BLaER1 treated with 17β-estradiol and CSF1 and Interleukin-3, amounts not matched to agents 10 nM and 100 nM (cell line): ENCODE results near the gene RHNO1.

ENCODE experiments used
- H3K27ac ChIP-seq, 11 experiments: shearing (Covaris generic); formaldehyde crosslinking; 2 replicates each; pipeline ENCODE4 v1.8.1; 2022
- H3K27me3 ChIP-seq, 11 experiments: shearing (Covaris generic); formaldehyde crosslinking; 2 replicates each; pipeline ENCODE4 v1.8.1; 2022
- H3K36me3 ChIP-seq, 11 experiments: shearing (Covaris generic); formaldehyde crosslinking; 2 replicates each; pipeline ENCODE4 v1.8.1; 2022
- H3K4me1 ChIP-seq, 10 experiments: shearing (Covaris generic); formaldehyde crosslinking; 2 replicates each; pipeline ENCODE4 v1.8.1; 2022
- H3K4me2 ChIP-seq, 11 experiments: shearing (Covaris generic); formaldehyde crosslinking; 2 replicates each; pipeline ENCODE4 v1.8.1; 2022
- H3K4me3 ChIP-seq, 10 experiments: shearing (Covaris generic); formaldehyde crosslinking; 2 replicates each; pipeline ENCODE4 v1.8.1; 2022
- H3K9ac ChIP-seq, 11 experiments: shearing (Covaris generic); formaldehyde crosslinking; 2 replicates each; pipeline ENCODE4 v1.8.1; 2022
- H3K9me3 ChIP-seq, 11 experiments: shearing (Covaris generic); formaldehyde crosslinking; replicated peaks in 1 of 11; 2 replicates each; pipeline ENCODE4 v1.8.1; 2022
- H4K20me1 ChIP-seq, 11 experiments: shearing (Covaris generic); formaldehyde crosslinking; 2 replicates each; pipeline ENCODE4 v1.8.1; 2022
- Cebpa-rat ChIP-seq, 11 experiments: shearing (Covaris generic); IDR thresholded peaks; 2 replicates each; pipeline ENCODE4 v1.8.1; 2022

RHNO1 gene

GRCh38 chr12:2904260-2904659, 27.2 kb downstream of the RHNO1 start:
- H3K4me1 ChIP-seq: peaks cover 0 to 11% (median 8%) of the 10 kb centered on the region in 10 experiments; a peak in 10 of 20 replicates
- H3K36me3 ChIP-seq: peaks cover 0 to 12% (median 1%) of the 10 kb centered on the region in 11 experiments; a peak in 10 of 22 replicates
- H4K20me1 ChIP-seq: peaks cover 0 to 18% (median 0%) of the 10 kb centered on the region in 11 experiments; a peak in 5 of 22 replicates
- H3K4me2 ChIP-seq: peak overlapping the region in 4 of 11 experiments; percentile 2 to 32 (median 16); a peak in 6 of 22 replicates
- H3K27ac ChIP-seq: no peak overlapping the region
- no peaks in the 10 kb centered on the region for H3K9me3 ChIP-seq
- no peak for TF ChIP-seq Cebpa-rat (IDR thresholded peaks at IDR 0.05)
- H3K9ac ChIP-seq: no peak overlapping the region
- H3K4me3 ChIP-seq: no peak overlapping the region
- H3K27me3 ChIP-seq: no peaks in the 10 kb centered on the region

GRCh38 chr12:2912216-2912575, 35.2 kb downstream of the RHNO1 start:
- Histone ChIP-seq H3K4me3 (no peak overlapping the region), H3K27ac (no peak overlapping the region), H3K9me3 (no peaks in the 10 kb centered on the region), H3K4me1 (no peaks in the 10 kb centered on the region), H3K27me3 (no peaks in the 10 kb centered on the region), H3K36me3 (peaks cover 18 to 75% (median 44%) of the 10 kb centered on the region in 11 experiments; a peak in 20 of 22 replicates), H3K4me2 (no peak overlapping the region), H3K9ac (no peak overlapping the region), H4K20me1 (no peaks in the 10 kb centered on the region)
- no peak for TF ChIP-seq Cebpa-rat (IDR thresholded peaks at IDR 0.05)

GRCh38 chr12:2919249-2919648, 42.2 kb downstream of the RHNO1 start:
- H3K27ac ChIP-seq: no peak overlapping the region
- H3K4me3 ChIP-seq: no peak overlapping the region
- H3K9me3 ChIP-seq: no peaks in the 10 kb centered on the region
- no peaks in the 10 kb centered on the region for H3K27me3 ChIP-seq
- no peak overlapping the region for H3K9ac ChIP-seq
- H3K36me3 ChIP-seq: peaks cover 36 to 78% (median 55%) of the 10 kb centered on the region in 11 experiments
- peaks cover 0 to 11% (median 4%) of the 10 kb centered on the region in 10 experiments; a peak in 8 of 20 replicates for H3K4me1 ChIP-seq
- peak overlapping the region in 3 of 11 experiments; percentile 5 to 17 (median 8); a peak in 3 of 22 replicates for H3K4me2 ChIP-seq
- H4K20me1 ChIP-seq: no peaks in the 10 kb centered on the region
- TF ChIP-seq Cebpa-rat (IDR thresholded peaks at IDR 0.05): no peak

- Histone ChIP-seq H3K36me3 (peaks cover 42 to 89% (median 66%) of the 10 kb centered on the region in 11 experiments), H3K27ac (no peak overlapping the region), H4K20me1 (no peaks in the 10 kb centered on the region), H3K27me3 (no peaks in the 10 kb centered on the region), H3K4me2 (no peak overlapping the region), H3K9me3 (no peaks in the 10 kb centered on the region), H3K4me3 (no peak overlapping the region), H3K9ac (no peak overlapping the region), H3K4me1 (peaks cover 0 to 11% (median 4%) of the 10 kb centered on the region in 10 experiments; a peak in 8 of 20 replicates)
- no peak for TF ChIP-seq Cebpa-rat (IDR thresholded peaks at IDR 0.05)
Measured at GRCh38 chr12:2922329-2922728, 45.3 kb downstream of the RHNO1 start.

DNA sequence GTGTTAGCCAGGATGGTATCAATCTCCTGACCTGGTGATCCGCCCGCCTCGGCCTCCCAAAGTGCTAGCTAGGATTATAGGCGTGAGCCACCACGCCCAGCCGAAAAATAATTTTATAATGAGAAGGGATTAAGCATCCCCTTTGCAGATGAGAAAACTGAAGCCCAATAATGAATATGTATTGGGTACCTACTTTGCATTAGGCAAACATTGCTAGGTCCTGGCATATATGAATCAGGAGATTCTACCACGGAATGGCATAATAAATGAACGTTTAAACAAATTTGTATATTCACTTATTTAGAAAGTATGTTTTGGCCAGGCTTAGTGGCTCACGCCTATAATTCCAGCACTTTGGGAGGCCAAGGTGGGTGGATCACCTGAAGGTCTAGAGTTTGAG, 46.0 kb downstream of the RHNO1 start:
- Histone ChIP-seq H3K27me3 (no peaks in the 10 kb centered on the region), H3K4me3 (no peak overlapping the region), H4K20me1 (no peaks in the 10 kb centered on the region), H3K27ac (no peak overlapping the region), H3K9ac (no peak overlapping the region), H3K9me3 (no peaks in the 10 kb centered on the region), H3K36me3 (peaks cover 44 to 91% (median 71%) of the 10 kb centered on the region in 11 experiments), H3K4me2 (no peak overlapping the region), H3K4me1 (peaks cover 0 to 11% (median 4%) of the 10 kb centered on the region in 10 experiments; a peak in 8 of 20 replicates)
- no peak for TF ChIP-seq Cebpa-rat (IDR thresholded peaks at IDR 0.05)

GRCh38 chr12:2924019-2924418, 47.0 kb downstream of the RHNO1 start:
- H3K27me3 ChIP-seq: no peaks in the 10 kb centered on the region
- no peak overlapping the region for H3K4me3 ChIP-seq
- H3K4me2 ChIP-seq: no peak overlapping the region
- TF ChIP-seq Cebpa-rat (IDR thresholded peaks at IDR 0.05): no peak
- H4K20me1 ChIP-seq: no peaks in the 10 kb centered on the region
- no peak overlapping the region for H3K9ac ChIP-seq
- H3K36me3 ChIP-seq: peaks cover 46 to 92% (median 75%) of the 10 kb centered on the region in 11 experiments
- no peak overlapping the region for H3K27ac ChIP-seq
- H3K4me1 ChIP-seq: peaks cover 0 to 11% (median 4%) of the 10 kb centered on the region in 10 experiments; a peak in 8 of 20 replicates
- no peaks in the 10 kb centered on the region for H3K9me3 ChIP-seq

GRCh38 chr12:2925322-2925995, 48.4 kb downstream of the RHNO1 start:
- H3K36me3 ChIP-seq: peaks cover 49 to 100% (median 77%) of the 10 kb centered on the region in 11 experiments
- TF ChIP-seq Cebpa-rat (IDR thresholded peaks at IDR 0.05): no peak
- no peak overlapping the region for H3K4me3 ChIP-seq

GRCh38 chr12:2930865-2931264, 53.8 kb downstream of the RHNO1 start:
- H3K4me2 ChIP-seq: no peak overlapping the region
- peaks cover 0 to 8% (median 3%) of the 10 kb centered on the region in 10 experiments; a peak in 7 of 20 replicates for H3K4me1 ChIP-seq
- TF ChIP-seq Cebpa-rat (IDR thresholded peaks at IDR 0.05): no peak
- no peak overlapping the region for H3K27ac ChIP-seq
- H3K4me3 ChIP-seq: no peak overlapping the region
- H3K36me3 ChIP-seq: peaks cover 40 to 100% (median 85%) of the 10 kb centered on the region in 11 experiments
- no peaks in the 10 kb centered on the region for H3K9me3 ChIP-seq
- H4K20me1 ChIP-seq: 0 out of 22 replicates have a peak, but pooled peaks cover 0 to 3% (median 0%) of the 10 kb centered on the region in 11 experiments
- no peaks in the 10 kb centered on the region for H3K27me3 ChIP-seq
- H3K9ac ChIP-seq: no peak overlapping the region

More at GRCh38 chr12:2925322-2925995, 48.4 kb downstream of the RHNO1 start:
- H3K9me3 ChIP-seq: no peaks in the 10 kb centered on the region
- no peak overlapping the region for H3K27ac ChIP-seq
- H3K4me1 ChIP-seq: no peaks in the 10 kb centered on the region
- no peaks in the 10 kb centered on the region for H3K27me3 ChIP-seq
- H4K20me1 ChIP-seq: no peaks in the 10 kb centered on the region
- H3K9ac ChIP-seq: no peak overlapping the region
- H3K4me2 ChIP-seq: no peak overlapping the region

GRCh38 chr12:2933586-2933985, 56.6 kb downstream of the RHNO1 start:
- Histone ChIP-seq H3K36me3 (peaks cover 38 to 98% (median 76%) of the 10 kb centered on the region in 11 experiments), H3K4me3 (no peak overlapping the region), H3K4me1 (peaks cover 0 to 12% (median 3%) of the 10 kb centered on the region in 10 experiments; a peak in 7 of 20 replicates), H3K9me3 (no peaks in the 10 kb centered on the region), H3K9ac (no peak overlapping the region), H3K27me3 (no peaks in the 10 kb centered on the region), H4K20me1 (0 out of 22 replicates have a peak, but pooled peaks cover 0 to 3% (median 0%) of the 10 kb centered on the region in 11 experiments), H3K27ac (no peak overlapping the region), H3K4me2 (no peak overlapping the region)
- no peak for TF ChIP-seq Cebpa-rat (IDR thresholded peaks at IDR 0.05)
